ENCODE results near the gene SARDH. TPM values are rescaled to one million over a fixed set of nuclear protein-coding genes. Genes with fewer than 3 reads are reported as not detected.
"Not testable (repeated sequence)": the region's sequence is repeated elsewhere in the genome, so short reads cannot be mapped to it uniquely, and the experiment has no call there.

The SARDH gene
- total RNA-seq, 4 donors from 2014 or later = 0.39 to 2.9 (median 0.59) TPM

- no peaks in the 10 kb centered on the region for H3K27me3 ChIP-seq
- intact Hi-C loops (cut with DNase I; ENCODE audit: low total_unique reads) = no loop called here
- TF ChIP-seq CTCF (IDR thresholded peaks at IDR 0.05 in 4 of 5, conservative IDR thresholded peaks at IDR 0.05 in 1 of 5) (no peak), POLR2A (IDR thresholded peaks at IDR 0.05) (no peak)
- in situ Hi-C loops (cut with MboI; ENCODE audit: low sequenced_read_pairs in 4 of 4) = no loop called here
- peak in 1 of 2 donors; percentile 6 for DNase-seq
- no peak overlapping the region for H3K27ac ChIP-seq
- peaks cover 0 to 9% (median 0%) of the 10 kb centered on the region in 3 donors for H3K9me3 ChIP-seq
- no peak overlapping the region for H3K4me3 ChIP-seq
- ATAC-seq = no peak
- no peaks in the 10 kb centered on the region for H3K4me1 ChIP-seq
- H3K36me3 ChIP-seq = no peaks in the 10 kb centered on the region
These were observed 30.8 kb upstream of the SARDH start for GRCh38 chr9:133768859-133769510.

- no peaks in the 10 kb centered on the region for H3K4me1 ChIP-seq
- in situ Hi-C loops (cut with MboI; ENCODE audit: low sequenced_read_pairs in 4 of 4) (no loop called here), intact Hi-C loops (cut with DNase I; ENCODE audit: low total_unique reads) (no loop called here)
- H3K27me3 ChIP-seq = no peaks in the 10 kb centered on the region
- DNase-seq (peak in 1 of 2 donors; percentile 4), ATAC-seq (no peak)
- H3K9me3 ChIP-seq = peaks cover 0 to 9% (median 0%) of the 10 kb centered on the region in 3 donors
- no peak overlapping the region for H3K4me3 ChIP-seq
- no peaks in the 10 kb centered on the region for H3K36me3 ChIP-seq
- no peak overlapping the region for H3K27ac ChIP-seq
- no peak for TF ChIP-seq POLR2A (IDR thresholded peaks at IDR 0.05)
- no peak for TF ChIP-seq CTCF (IDR thresholded peaks at IDR 0.05 in 4 of 5, conservative IDR thresholded peaks at IDR 0.05 in 1 of 5)
These were observed 30.3 kb upstream of the SARDH start for GRCh38 chr9:133768371-133768858.

GRCh38 chr9:133767625-133768024, 29.5 kb upstream of the SARDH start:
- in situ Hi-C loops (cut with MboI; ENCODE audit: low sequenced_read_pairs in 4 of 4) (no loop called here), intact Hi-C loops (cut with DNase I; ENCODE audit: low total_unique reads) (no loop called here)
- no peak for DNase-seq
- no peak for TF ChIP-seq CTCF (IDR thresholded peaks at IDR 0.05 in 4 of 5, conservative IDR thresholded peaks at IDR 0.05 in 1 of 5)
- TF ChIP-seq POLR2A (IDR thresholded peaks at IDR 0.05) = no peak
- H3K4me3 ChIP-seq = no peak overlapping the region
- no peaks in the 10 kb centered on the region for H3K27me3 ChIP-seq
- H3K36me3 ChIP-seq = no peaks in the 10 kb centered on the region
- ATAC-seq = no peak
- H3K9me3 ChIP-seq = peaks cover 0 to 9% (median 0%) of the 10 kb centered on the region in 3 donors
- H3K27ac ChIP-seq = no peak overlapping the region
- H3K4me1 ChIP-seq = no peaks in the 10 kb centered on the region

GRCh38 chr9:133767008-133767407, 28.9 kb upstream of the SARDH start:
- Histone ChIP-seq H3K4me3 (no peak overlapping the region), H3K4me1 (no peaks in the 10 kb centered on the region), H3K9me3 (peaks cover 0 to 9% (median 0%) of the 10 kb centered on the region in 3 donors), H3K36me3 (no peaks in the 10 kb centered on the region), H3K27me3 (no peaks in the 10 kb centered on the region), H3K27ac (no peak overlapping the region)
- ATAC-seq = no peak
- in situ Hi-C loops (cut with MboI; ENCODE audit: low sequenced_read_pairs in 4 of 4) = no loop called here
- no peak for DNase-seq
- no peak for TF ChIP-seq CTCF (IDR thresholded peaks at IDR 0.05 in 4 of 5, conservative IDR thresholded peaks at IDR 0.05 in 1 of 5)
- no peak for TF ChIP-seq POLR2A (IDR thresholded peaks at IDR 0.05)
- intact Hi-C loops (cut with DNase I; ENCODE audit: low total_unique reads) = no loop called here

- intact Hi-C loops (cut with DNase I; ENCODE audit: low total_unique reads); H3K36me3 ChIP-seq; H3K4me3 ChIP-seq; H3K27me3 ChIP-seq; H3K27ac ChIP-seq; in situ Hi-C loops (cut with MboI; ENCODE audit: low sequenced_read_pairs in 4 of 4); H3K4me1 ChIP-seq; ATAC-seq; DNase-seq; H3K9me3 ChIP-seq: not testable (repeated sequence)
These were observed 28.1 kb upstream of the SARDH start for GRCh38 chr9:133766234-133766633.
